Central memory CD8-positive, alpha-beta T cell (primary cell): ENCODE data around the gene IFI44L.
A peak's percentile ranks its signal among the peaks of the same experiment; 100 is the strongest.

Source experiments
- ATAC-seq: fragments of 150-1000 bp; cut with Tn5 transposase; replicated peaks from 2 replicates; pipeline ENCODE4 v1.10.0; 2022; ENCODE audit warnings: mild to moderate bottlenecking, moderate FRiP score, moderate number of reproducible peaks; ENCODE audit not compliant: poor library complexity, severe bottlenecking; ENCODE audit errors: extremely low read depth
- DNase-seq, 2 donors: peaks; one replicate each; pipeline ENCODE4 v3.0.0; 2021; ENCODE audit warnings: low spot score in 2 of 2
- H3K27ac Mint-ChIP-seq: one replicate; pipeline ENCODE4 v1.8.0; 2022; ENCODE audit warnings: low read depth, mild to moderate bottlenecking, moderate library complexity, mixed read lengths
- H3K27me3 Mint-ChIP-seq: one replicate; pipeline ENCODE4 v1.8.0; 2022; ENCODE audit warnings: mixed read lengths
- H3K36me3 Mint-ChIP-seq: one replicate; pipeline ENCODE4 v1.8.0; 2022; ENCODE audit warnings: mild to moderate bottlenecking, moderate library complexity, mixed read lengths; ENCODE audit not compliant: insufficient read depth
- H3K4me1 Mint-ChIP-seq: one replicate; pipeline ENCODE4 v1.8.0; 2022; ENCODE audit warnings: mixed read lengths
- H3K4me3 Mint-ChIP-seq: one replicate; pipeline ENCODE4 v1.8.0; 2022; ENCODE audit warnings: mild to moderate bottlenecking, moderate library complexity, mixed read lengths
- H3K9me3 Mint-ChIP-seq: one replicate; pipeline ENCODE4 v1.8.0; 2022; ENCODE audit warnings: mixed read lengths

Gene IFI44L

GRCh38 chr1:78607944-78608343 lies 12.3 kb upstream of the IFI44L start:
- ATAC-seq (no peak), DNase-seq (no peak)
- no peak overlapping the region for H3K4me3 Mint-ChIP-seq
- no peak overlapping the region for H3K27ac Mint-ChIP-seq
- peaks cover 2% of the 10 kb centered on the region for H3K36me3 Mint-ChIP-seq
- no peaks in the 10 kb centered on the region for H3K9me3 Mint-ChIP-seq
- H3K27me3 Mint-ChIP-seq: peaks cover 36% of the 10 kb centered on the region
- no peaks in the 10 kb centered on the region for H3K4me1 Mint-ChIP-seq

GRCh38 chr1:78617615-78618026 lies 2.6 kb upstream of the IFI44L start:
- H3K4me3 Mint-ChIP-seq: no peak overlapping the region

GRCh38 chr1:78619032-78619431 lies 1.2 kb upstream of the IFI44L start:
- DNase-seq (no peak), ATAC-seq (no peak)
- no peaks in the 10 kb centered on the region for H3K9me3 Mint-ChIP-seq
- H3K27me3 Mint-ChIP-seq: no peaks in the 10 kb centered on the region
- H3K36me3 Mint-ChIP-seq: peaks cover 2% of the 10 kb centered on the region
- H3K4me1 Mint-ChIP-seq: peaks cover 55% of the 10 kb centered on the region
- peak overlapping the region; percentile 75 for H3K4me3 Mint-ChIP-seq
- peak overlapping the region; percentile 89 for H3K27ac Mint-ChIP-seq

More at GRCh38 chr1:78617615-78618026, 2.6 kb upstream of the IFI44L start:
- DNase-seq: peak; percentile 16 to 45
- Mint-ChIP-seq H3K27ac (no peak overlapping the region), H3K36me3 (peaks cover 2% of the 10 kb centered on the region), H3K27me3 (no peaks in the 10 kb centered on the region), H3K4me1 (peaks cover 41% of the 10 kb centered on the region), H3K9me3 (no peaks in the 10 kb centered on the region)
- ATAC-seq: peak; percentile 57

GRCh38 chr1:78619446-78619802 lies 824 bp upstream of the IFI44L start:
- ATAC-seq (no peak), DNase-seq (no peak)
- peak overlapping the region; percentile 89 for H3K27ac Mint-ChIP-seq
- peaks cover 59% of the 10 kb centered on the region for H3K4me1 Mint-ChIP-seq
- H3K4me3 Mint-ChIP-seq: peak overlapping the region; percentile 75
- no peaks in the 10 kb centered on the region for H3K27me3 Mint-ChIP-seq
- no peaks in the 10 kb centered on the region for H3K9me3 Mint-ChIP-seq
- peaks cover 2% of the 10 kb centered on the region for H3K36me3 Mint-ChIP-seq

- peaks cover 64% of the 10 kb centered on the region for H3K4me1 Mint-ChIP-seq
- no peaks in the 10 kb centered on the region for H3K9me3 Mint-ChIP-seq
- DNase-seq: no peak
- no peak for ATAC-seq
- H3K27me3 Mint-ChIP-seq: no peaks in the 10 kb centered on the region
- peaks cover 3% of the 10 kb centered on the region for H3K36me3 Mint-ChIP-seq
- peak overlapping the region; percentile 89 for H3K27ac Mint-ChIP-seq
- H3K4me3 Mint-ChIP-seq: peak overlapping the region; percentile 75
These were observed 418 bp downstream of the IFI44L start for GRCh38 chr1:78620666-78621065.

- Mint-ChIP-seq H3K9me3 (no peaks in the 10 kb centered on the region), H3K27me3 (no peaks in the 10 kb centered on the region), H3K36me3 (peaks cover 3% of the 10 kb centered on the region), H3K27ac (peak overlapping the region; percentile 71), H3K4me3 (peak overlapping the region; percentile 62), H3K4me1 (peaks cover 69% of the 10 kb centered on the region)
- ATAC-seq: no peak
- DNase-seq: no peak
These were observed 2.3 kb downstream of the IFI44L start for GRCh38 chr1:78622548-78622947.

- no peaks in the 10 kb centered on the region for H3K9me3 Mint-ChIP-seq
These were observed 3.8 kb downstream of the IFI44L start for GRCh38 chr1:78624035-78624434.

GRCh38 chr1:78627321-78627720 lies 7.1 kb downstream of the IFI44L start:
- Mint-ChIP-seq H3K27me3 (no peaks in the 10 kb centered on the region), H3K4me3 (no peak overlapping the region), H3K9me3 (no peaks in the 10 kb centered on the region), H3K4me1 (peaks cover 38% of the 10 kb centered on the region), H3K36me3 (peaks cover 1% of the 10 kb centered on the region), H3K27ac (no peak overlapping the region)
- no peak for ATAC-seq
- no peak for DNase-seq

More at GRCh38 chr1:78624035-78624434, 3.8 kb downstream of the IFI44L start:
- peak overlapping the region; percentile 71 for H3K27ac Mint-ChIP-seq
- H3K36me3 Mint-ChIP-seq: peaks cover 3% of the 10 kb centered on the region
- no peaks in the 10 kb centered on the region for H3K27me3 Mint-ChIP-seq
- H3K4me3 Mint-ChIP-seq: peak overlapping the region; percentile 62
- H3K4me1 Mint-ChIP-seq: peaks cover 62% of the 10 kb centered on the region
- ATAC-seq: no peak
- DNase-seq: no peak

- peaks cover 12% of the 10 kb centered on the region for H3K4me1 Mint-ChIP-seq
- no peaks in the 10 kb centered on the region for H3K27me3 Mint-ChIP-seq
- DNase-seq (no peak), ATAC-seq (no peak)
- H3K4me3 Mint-ChIP-seq: no peak overlapping the region
- H3K27ac Mint-ChIP-seq: no peak overlapping the region
- no peaks in the 10 kb centered on the region for H3K9me3 Mint-ChIP-seq
- H3K36me3 Mint-ChIP-seq: no peaks in the 10 kb centered on the region
These were observed 10.4 kb downstream of the IFI44L start for GRCh38 chr1:78630600-78630999.

- no peaks in the 10 kb centered on the region for H3K36me3 Mint-ChIP-seq
- H3K4me1 Mint-ChIP-seq: peaks cover 5% of the 10 kb centered on the region
- H3K4me3 Mint-ChIP-seq: no peak overlapping the region
- H3K9me3 Mint-ChIP-seq: no peaks in the 10 kb centered on the region
- ATAC-seq (no peak), DNase-seq (no peak)
- no peaks in the 10 kb centered on the region for H3K27me3 Mint-ChIP-seq
- no peak overlapping the region for H3K27ac Mint-ChIP-seq
These were observed 13.0 kb downstream of the IFI44L start for GRCh38 chr1:78633209-78633608.

- Mint-ChIP-seq H3K4me1 (peaks cover 9% of the 10 kb centered on the region), H3K36me3 (no peaks in the 10 kb centered on the region), H3K27ac (no peak overlapping the region), H3K9me3 (no peaks in the 10 kb centered on the region), H3K27me3 (no peaks in the 10 kb centered on the region), H3K4me3 (no peak overlapping the region)
- DNase-seq (no peak), ATAC-seq (no peak)
These were observed 20.2 kb downstream of the IFI44L start for GRCh38 chr1:78640462-78640861.

- Mint-ChIP-seq H3K27me3 (no peaks in the 10 kb centered on the region), H3K4me3 (no peak overlapping the region), H3K9me3 (no peaks in the 10 kb centered on the region), H3K4me1 (peaks cover 20% of the 10 kb centered on the region), H3K36me3 (no peaks in the 10 kb centered on the region), H3K27ac (no peak overlapping the region)
- no peak for ATAC-seq
- DNase-seq: no peak
These were observed 21.3 kb downstream of the IFI44L start for GRCh38 chr1:78641558-78641957.

- DNase-seq (no peak), ATAC-seq (peak; percentile 38)
- peaks cover 42% of the 10 kb centered on the region for H3K4me1 Mint-ChIP-seq
- H3K27ac Mint-ChIP-seq: peak overlapping the region; percentile 54
- H3K36me3 Mint-ChIP-seq: no peaks in the 10 kb centered on the region
- H3K9me3 Mint-ChIP-seq: no peaks in the 10 kb centered on the region
- no peaks in the 10 kb centered on the region for H3K27me3 Mint-ChIP-seq
- H3K4me3 Mint-ChIP-seq: peak overlapping the region; percentile 42
These were observed 25.5 kb downstream of the IFI44L start for GRCh38 chr1:78645723-78646122.

GRCh38 chr1:78647238-78647637 lies 27.0 kb downstream of the IFI44L start:
- no peaks in the 10 kb centered on the region for H3K9me3 Mint-ChIP-seq
- H3K4me3 Mint-ChIP-seq: no peak overlapping the region
- peaks cover 50% of the 10 kb centered on the region for H3K4me1 Mint-ChIP-seq
- DNase-seq (no peak), ATAC-seq (no peak)
- H3K27me3 Mint-ChIP-seq: no peaks in the 10 kb centered on the region
- H3K36me3 Mint-ChIP-seq: peaks cover 5% of the 10 kb centered on the region
- H3K27ac Mint-ChIP-seq: no peak overlapping the region
